Heart left ventricle (tissue), 13 donors: ENCODE data around the gene RNF32.
"Not testable (repeated sequence)": the region's sequence is repeated elsewhere in the genome, so short reads cannot be mapped to it uniquely, and the experiment has no call there.

ENCODE experiments used
- POLR2A ChIP-seq, 2 donors: fragments of 450-650 bp; IDR thresholded peaks; one replicate each; pipeline ENCODE4 v1.6.1; 2017; ENCODE audit warnings: antibody characterized with exemption in 2 of 2, mild to moderate bottlenecking in 2 of 2, moderate library complexity in 2 of 2
- TF ChIP-seq, protein P1 (sequence below), 12 donors: fragments of 200-600 bp; sonication (generic) in 4 of 12; IDR thresholded peaks; one replicate each; pipeline versions ENCODE4 v1.5.0 to v1.8.0; 2018 to 2022; ENCODE audit warnings: antibody characterized with exemption in 12 of 12, mild to moderate bottlenecking in 5 of 12
- donor health status: ischemic (EF 13 %, LVEDD 7.1; RV severe dilation, severe dysfunction).
- donor health status: DM: no; HTN: yes; CAD: no.
- donor health status: DM: no; HTN: no; CAD: no.
- donor health status: ischemic (EF 25% LVEDD 6.9; RV normal size, moderate dysfunction).
- donor health status: ischemic (EF 25% LVEDD 5.7; RV mildly dilated, moderate dysfunction).
- donor health status: ischemic (EF 35%, LVEDD 5.7; RV mildly dilated, moderate dysfunction).
- donor health status: nonischemic (EF 11% LVEDD 7.7; RV severe dilation, severe dysfunction).
- donor health status: DM: yes; HTN: yes; CAD: no.
- donor health status: PGD.
- donor health status: ischemic (EF 29% LVEDD 5.4; RV normal size, mild dysfunction).
- donor health status: nonischemic (EF 23%, LVEDD 6.1; RV moderate dilation, normal function).

DNA sequence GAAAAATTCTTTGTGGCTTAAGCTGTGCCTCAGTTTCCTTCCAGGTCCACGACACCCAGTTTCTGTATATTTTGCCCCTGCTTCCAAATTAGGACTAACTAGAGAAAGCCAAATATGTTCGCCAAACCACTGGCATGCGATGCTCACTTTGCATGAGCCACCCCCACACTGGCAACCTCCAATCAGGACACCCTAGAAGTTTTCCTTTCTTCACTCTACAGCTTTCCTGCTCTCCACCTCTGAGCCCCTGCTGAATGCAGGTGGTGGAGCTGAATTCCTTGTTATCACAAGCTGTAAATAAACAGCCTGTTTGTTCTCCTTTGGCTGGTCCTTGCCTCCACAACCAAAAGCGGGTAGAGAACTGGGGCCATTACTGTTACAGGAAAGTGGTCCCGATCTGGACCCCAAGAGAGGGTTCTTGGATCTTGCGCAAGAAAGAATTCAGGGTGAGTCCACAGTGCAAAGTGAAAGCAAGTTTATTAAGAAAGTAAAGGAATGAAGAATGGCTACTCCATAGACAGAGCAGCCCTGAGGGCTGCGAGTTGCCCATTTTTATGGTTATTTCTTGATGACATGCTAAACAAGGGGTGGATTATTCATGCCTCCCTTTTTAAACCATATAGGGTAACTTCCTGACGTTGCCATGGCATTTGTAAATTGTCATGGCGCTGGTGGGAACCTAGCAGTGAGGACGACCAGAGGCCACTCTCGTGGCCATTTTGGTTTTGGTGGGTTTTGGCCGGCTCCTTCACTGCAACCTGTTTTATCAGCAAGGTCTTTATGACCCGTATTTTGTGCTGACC lies 20.9 kb upstream of the RNF32 start:
- not testable (repeated sequence) for TF ChIP-seq POLR2A (IDR thresholded peaks at IDR 0.05)
- TF ChIP-seq, protein P1, sequence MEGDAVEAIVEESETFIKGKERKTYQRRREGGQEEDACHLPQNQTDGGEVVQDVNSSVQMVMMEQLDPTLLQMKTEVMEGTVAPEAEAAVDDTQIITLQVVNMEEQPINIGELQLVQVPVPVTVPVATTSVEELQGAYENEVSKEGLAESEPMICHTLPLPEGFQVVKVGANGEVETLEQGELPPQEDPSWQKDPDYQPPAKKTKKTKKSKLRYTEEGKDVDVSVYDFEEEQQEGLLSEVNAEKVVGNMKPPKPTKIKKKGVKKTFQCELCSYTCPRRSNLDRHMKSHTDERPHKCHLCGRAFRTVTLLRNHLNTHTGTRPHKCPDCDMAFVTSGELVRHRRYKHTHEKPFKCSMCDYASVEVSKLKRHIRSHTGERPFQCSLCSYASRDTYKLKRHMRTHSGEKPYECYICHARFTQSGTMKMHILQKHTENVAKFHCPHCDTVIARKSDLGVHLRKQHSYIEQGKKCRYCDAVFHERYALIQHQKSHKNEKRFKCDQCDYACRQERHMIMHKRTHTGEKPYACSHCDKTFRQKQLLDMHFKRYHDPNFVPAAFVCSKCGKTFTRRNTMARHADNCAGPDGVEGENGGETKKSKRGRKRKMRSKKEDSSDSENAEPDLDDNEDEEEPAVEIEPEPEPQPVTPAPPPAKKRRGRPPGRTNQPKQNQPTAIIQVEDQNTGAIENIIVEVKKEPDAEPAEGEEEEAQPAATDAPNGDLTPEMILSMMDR (IDR thresholded peaks at IDR 0.05), result not testable (repeated sequence)
